Activated CD4-positive, alpha-beta T cell treated with anti-CD3 and anti-CD28 coated beads for 4 hours (primary cell): ENCODE results near the gene FAM53B.

ENCODE experiments used
- DNase-seq, 2 donors: peaks; one replicate each; pipeline ENCODE4 v3.0.0-alpha.2; 2020

The FAM53B gene

GRCh38 chr10:124569623-124570470 is 174.3 kb downstream of the FAM53B start:
- DNase-seq, result no peak
